Measurements from ENCODE around the gene OLA1.

The OLA1 gene

GRCh38 chr2:174210862-174211261 lies 37.5 kb downstream of the OLA1 start:
- H3K27ac ChIP-seq, result no peak overlapping the region
- TF ChIP-seq ZFX (IDR thresholded peaks at IDR 0.05; ENCODE audit: borderline replicate concordance), result no peak
- TF ChIP-seq, protein P1, sequence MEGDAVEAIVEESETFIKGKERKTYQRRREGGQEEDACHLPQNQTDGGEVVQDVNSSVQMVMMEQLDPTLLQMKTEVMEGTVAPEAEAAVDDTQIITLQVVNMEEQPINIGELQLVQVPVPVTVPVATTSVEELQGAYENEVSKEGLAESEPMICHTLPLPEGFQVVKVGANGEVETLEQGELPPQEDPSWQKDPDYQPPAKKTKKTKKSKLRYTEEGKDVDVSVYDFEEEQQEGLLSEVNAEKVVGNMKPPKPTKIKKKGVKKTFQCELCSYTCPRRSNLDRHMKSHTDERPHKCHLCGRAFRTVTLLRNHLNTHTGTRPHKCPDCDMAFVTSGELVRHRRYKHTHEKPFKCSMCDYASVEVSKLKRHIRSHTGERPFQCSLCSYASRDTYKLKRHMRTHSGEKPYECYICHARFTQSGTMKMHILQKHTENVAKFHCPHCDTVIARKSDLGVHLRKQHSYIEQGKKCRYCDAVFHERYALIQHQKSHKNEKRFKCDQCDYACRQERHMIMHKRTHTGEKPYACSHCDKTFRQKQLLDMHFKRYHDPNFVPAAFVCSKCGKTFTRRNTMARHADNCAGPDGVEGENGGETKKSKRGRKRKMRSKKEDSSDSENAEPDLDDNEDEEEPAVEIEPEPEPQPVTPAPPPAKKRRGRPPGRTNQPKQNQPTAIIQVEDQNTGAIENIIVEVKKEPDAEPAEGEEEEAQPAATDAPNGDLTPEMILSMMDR (IDR thresholded peaks at IDR 0.05), result no peak

DNA sequence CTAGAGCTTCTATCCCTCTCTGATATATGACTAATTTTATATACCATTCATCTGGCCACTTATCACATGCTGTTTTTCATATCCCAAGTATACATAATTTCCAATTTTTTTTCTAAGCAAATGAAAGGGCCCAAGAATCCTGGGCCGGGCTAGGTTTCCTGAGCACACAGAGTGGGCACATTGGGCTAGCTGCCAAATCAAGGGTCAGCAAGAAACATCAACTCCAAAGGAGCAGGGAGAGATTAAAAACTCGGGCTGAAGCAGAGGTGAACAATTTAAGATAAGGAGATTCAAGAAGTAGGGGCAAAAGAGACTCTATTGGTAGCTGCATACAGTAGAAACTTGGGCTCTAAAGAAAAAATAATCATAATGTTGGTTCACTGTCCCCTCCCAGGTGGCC lies 39.0 kb downstream of the OLA1 start:
- no peak overlapping the region for H3K27ac ChIP-seq
- no peak for TF ChIP-seq ZFX (IDR thresholded peaks at IDR 0.05; ENCODE audit: borderline replicate concordance)
- TF ChIP-seq, protein P1 (IDR thresholded peaks at IDR 0.05), result no peak

GRCh38 chr2:174208026-174208425 lies 40.3 kb downstream of the OLA1 start:
- no peak for TF ChIP-seq ZFX (IDR thresholded peaks at IDR 0.05; ENCODE audit: borderline replicate concordance)
- TF ChIP-seq, protein P1 (IDR thresholded peaks at IDR 0.05), result no peak
- H3K27ac ChIP-seq, result no peak overlapping the region

GRCh38 chr2:174205562-174205961 lies 42.8 kb downstream of the OLA1 start:
- no peak for TF ChIP-seq ZFX (IDR thresholded peaks at IDR 0.05; ENCODE audit: borderline replicate concordance)
- TF ChIP-seq, protein P1 (IDR thresholded peaks at IDR 0.05), result no peak
- no peak overlapping the region for H3K27ac ChIP-seq

DNA sequence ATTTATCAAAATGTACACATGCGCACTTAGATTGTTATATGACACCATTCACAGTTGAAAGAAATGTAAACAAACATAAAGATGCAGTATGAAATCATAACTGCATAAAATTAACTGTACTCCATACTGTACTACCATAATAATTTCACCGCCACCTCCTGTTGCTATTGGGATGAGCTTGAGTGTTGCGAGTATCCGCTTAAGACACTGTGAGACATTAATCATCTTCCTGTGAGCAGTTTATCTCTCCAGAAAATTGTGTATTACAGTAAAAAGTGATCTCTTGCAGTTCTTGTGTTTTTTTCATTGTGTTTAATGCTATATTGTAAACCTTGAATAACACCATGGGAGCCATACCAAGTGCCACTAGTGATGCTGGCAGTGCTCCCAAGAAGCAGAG lies 46.1 kb downstream of the OLA1 start:
- H3K27ac ChIP-seq, result no peak overlapping the region
- no peak for TF ChIP-seq ZFX (IDR thresholded peaks at IDR 0.05; ENCODE audit: borderline replicate concordance)
- TF ChIP-seq, protein P1 (IDR thresholded peaks at IDR 0.05), result no peak

DNA sequence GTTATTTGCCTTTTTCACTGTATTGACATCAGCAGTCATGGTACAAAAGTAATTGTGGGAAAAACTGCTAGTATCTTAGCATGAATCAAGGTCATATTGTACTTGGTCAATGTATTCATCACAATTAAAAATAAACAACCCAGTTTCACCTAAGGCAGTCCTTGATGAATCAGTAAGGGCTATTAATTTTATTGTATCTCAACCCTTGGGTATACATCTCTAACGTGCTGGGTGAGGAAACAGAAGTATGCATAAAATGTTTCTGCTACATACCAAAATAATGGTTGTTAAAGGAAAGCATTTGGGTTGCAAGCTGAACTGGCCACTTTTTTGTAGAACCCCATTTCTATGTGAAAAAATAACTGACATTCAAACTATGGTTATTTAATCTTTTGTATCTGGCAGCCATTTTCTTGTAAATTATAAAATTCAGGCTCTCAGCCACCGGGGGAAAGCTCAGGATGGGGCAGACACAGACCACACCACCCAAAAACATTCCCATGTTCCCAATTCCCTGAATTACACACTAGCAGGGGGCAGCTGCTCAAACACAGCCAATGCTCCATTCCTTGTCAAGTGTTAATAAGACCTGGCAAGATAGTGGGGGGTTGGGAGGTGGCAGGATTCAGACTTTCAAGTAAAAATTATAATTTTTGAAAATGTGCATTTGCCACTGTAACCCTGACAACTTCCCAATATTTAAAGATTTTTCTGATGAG lies 49.3 kb downstream of the OLA1 start:
- TF ChIP-seq, protein P1 (IDR thresholded peaks at IDR 0.05), result no peak
- no peak for TF ChIP-seq ZFX (IDR thresholded peaks at IDR 0.05; ENCODE audit: borderline replicate concordance)
- H3K27ac ChIP-seq, result no peak overlapping the region

- H3K27ac ChIP-seq, result no peak overlapping the region
- TF ChIP-seq, protein P1 (IDR thresholded peaks at IDR 0.05), result no peak
- TF ChIP-seq ZFX (IDR thresholded peaks at IDR 0.05; ENCODE audit: borderline replicate concordance), result no peak
Measured at GRCh38 chr2:174195253-174195652, 53.1 kb downstream of the OLA1 start.
